Measurements from ENCODE around the gene SDK1. TPM values are rescaled to one million over a fixed set of nuclear protein-coding genes. Genes with fewer than 3 reads are reported as not detected.

The SDK1 gene
- total and polyA plus RNA-seq, 12 donors, result 1.0 to 5.3 (median 3.2) TPM

GRCh38 chr7:4010061-4010605 is 709.1 kb downstream of the SDK1 start:
- no peak for ATAC-seq
- 88 to 93% methylated on average over 13 of the region's 13 CpGs for WGBS, 2 donors

DNA sequence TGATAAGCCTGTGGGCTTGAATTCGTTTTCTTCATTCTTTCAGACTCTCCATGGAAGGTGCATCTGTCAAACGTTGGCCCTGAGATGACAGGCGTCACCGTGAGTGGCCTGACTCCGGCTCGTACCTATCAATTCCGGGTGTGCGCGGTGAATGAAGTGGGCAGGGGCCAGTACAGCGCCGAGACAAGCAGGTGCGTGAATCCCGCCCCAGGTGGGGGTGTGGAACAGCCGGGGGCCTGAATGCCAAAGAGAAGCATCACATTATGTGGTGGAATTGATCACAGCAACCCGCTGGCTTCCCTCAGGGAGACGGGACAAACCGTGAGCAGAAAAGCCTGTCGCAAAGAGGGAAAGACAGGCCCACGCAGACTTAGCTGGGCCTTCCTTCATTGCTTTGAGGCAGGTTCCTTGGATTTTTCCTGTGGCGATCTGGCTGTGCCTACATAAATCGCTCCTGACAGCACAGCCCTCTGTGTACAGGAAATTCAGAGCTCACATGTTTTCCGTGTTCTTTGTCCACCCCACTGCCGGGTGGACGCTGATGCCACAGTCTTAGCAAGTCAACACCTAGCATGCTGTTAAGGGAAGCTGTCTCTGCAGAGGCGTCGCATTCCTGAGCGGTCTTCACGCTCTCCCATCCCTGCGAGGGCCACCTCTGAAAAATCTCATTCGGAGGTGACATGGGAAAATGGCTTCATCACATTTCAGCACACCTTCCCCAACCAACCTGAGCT is 710.0 kb downstream of the SDK1 start:
- intact Hi-C loops (cut with DNase I), result no loop called here
- Histone ChIP-seq H3K4me3 (no peak overlapping the region), H3K4me1 (no peaks in the 10 kb centered on the region), H3K27ac (no peak overlapping the region), H3K9me3 (no peaks in the 10 kb centered on the region), H3K27me3 (peaks cover 0 to 6% (median 3%) of the 10 kb centered on the region in 7 donors), H3K36me3 (no peaks in the 10 kb centered on the region)
- no peak for TF ChIP-seq CTCF (IDR thresholded peaks at IDR 0.05)
- no peak for DNase-seq
- WGBS, 2 donors, result 70 to 74% methylated on average over 30 of the region's 30 CpGs
- no peak for ATAC-seq

More at GRCh38 chr7:4010061-4010605, 709.1 kb downstream of the SDK1 start:
- no peaks in the 10 kb centered on the region for H3K9me3 ChIP-seq
- H3K27me3 ChIP-seq, result peaks cover 0 to 6% (median 1%) of the 10 kb centered on the region in 7 donors
- intact Hi-C loops (cut with DNase I), result no loop called here
- H3K36me3 ChIP-seq, result no peaks in the 10 kb centered on the region
- no peak overlapping the region for H3K27ac ChIP-seq
- no peaks in the 10 kb centered on the region for H3K4me1 ChIP-seq
- DNase-seq, result no peak
- no peak overlapping the region for H3K4me3 ChIP-seq
- no peak for TF ChIP-seq CTCF (IDR thresholded peaks at IDR 0.05)

GRCh38 chr7:4013793-4014192 is 712.7 kb downstream of the SDK1 start:
- no peaks in the 10 kb centered on the region for H3K36me3 ChIP-seq
- ATAC-seq (no peak), DNase-seq (no peak)
- peaks cover 0 to 6% (median 0%) of the 10 kb centered on the region in 7 donors for H3K27me3 ChIP-seq
- no peak for TF ChIP-seq CTCF (IDR thresholded peaks at IDR 0.05)
- H3K27ac ChIP-seq, result no peak overlapping the region
- H3K9me3 ChIP-seq, result peaks cover 0 to 17% (median 0%) of the 10 kb centered on the region in 11 donors
- H3K4me3 ChIP-seq, result no peak overlapping the region
- H3K4me1 ChIP-seq, result no peaks in the 10 kb centered on the region
- 80 to 83% methylated on average over 10 of the region's 10 CpGs for WGBS, 2 donors
- intact Hi-C loops (cut with DNase I), result no loop called here

- intact Hi-C loops (cut with DNase I), result no loop called here
- 68 to 81% methylated on average over 13 of the region's 13 CpGs for WGBS, 2 donors
- no peak overlapping the region for H3K27ac ChIP-seq
- peaks cover 0 to 24% (median 0%) of the 10 kb centered on the region in 11 donors for H3K9me3 ChIP-seq
- no peak for TF ChIP-seq CTCF (IDR thresholded peaks at IDR 0.05)
- no peak for DNase-seq
- ATAC-seq, result no peak
- peaks cover 0 to 4% (median 0%) of the 10 kb centered on the region in 7 donors for H3K27me3 ChIP-seq
- H3K4me1 ChIP-seq, result no peaks in the 10 kb centered on the region
- no peak overlapping the region for H3K4me3 ChIP-seq
- no peaks in the 10 kb centered on the region for H3K36me3 ChIP-seq
These were observed 713.4 kb downstream of the SDK1 start for GRCh38 chr7:4014346-4015050.

Data from heart right ventricle (tissue), 16 donors.